CD4-positive, CD25-positive, alpha-beta regulatory T cell (primary cell): ENCODE data around the gene UBR2. TPM values are rescaled to one million over a fixed set of nuclear protein-coding genes. Genes with fewer than 3 reads are reported as not detected.

Source experiments
- ATAC-seq, 2 donors: fragments of 150-1000 bp; cut with Tn5 transposase; one replicate each; pipeline ENCODE4 v1.10.0; 2021; ENCODE audit warnings: low read depth in 2 of 2, moderate number of reproducible peaks in 2 of 2, moderate library complexity in 1 of 2
- DNase-seq, 3 donors: peaks; one replicate each; pipeline versions ENCODE4 v3.0.0 to v3.0.0-alpha.2; 2012 to 2022; ENCODE audit warnings: mixed read lengths in 1 of 3
- H3K27ac ChIP-seq: one replicate; pipeline ENCODE4 v1.7.0; 2013; ENCODE audit warnings: mild to moderate bottlenecking, low read length; ENCODE audit not compliant: insufficient read depth, poor library complexity, severe bottlenecking
- H3K27me3 ChIP-seq: one replicate; pipeline ENCODE4 v1.7.0; 2013; ENCODE audit warnings: low read length; ENCODE audit not compliant: control insufficient read depth, insufficient read depth
- H3K36me3 ChIP-seq: one replicate; pipeline ENCODE4 v1.7.0; 2013; ENCODE audit warnings: mild to moderate bottlenecking, low read length, moderate library complexity; ENCODE audit not compliant: control insufficient read depth, insufficient read depth
- H3K4me1 ChIP-seq: 2 replicates; pipeline ENCODE4 v1.7.0; 2013; ENCODE audit warnings: mild to moderate bottlenecking, low read length; ENCODE audit not compliant: insufficient read depth, control insufficient read depth, poor library complexity, severe bottlenecking
- H3K4me3 ChIP-seq: one replicate; pipeline ENCODE4 v1.7.0; 2013; ENCODE audit warnings: low read depth, mild to moderate bottlenecking, low read length, moderate library complexity
- H3K9me3 ChIP-seq, 2 experiments: 1 replicate in 1 of 2; 2 replicates in 1 of 2; pipeline ENCODE4 v1.7.0; 2013; ENCODE audit warnings: low read length in 2 of 2, mild to moderate bottlenecking in 1 of 2, moderate library complexity in 1 of 2; ENCODE audit not compliant: control insufficient read depth in 2 of 2
- H3K27ac Mint-ChIP-seq, 3 donors: one replicate each; pipeline ENCODE4 v1.8.0; 2020 to 2022; ENCODE audit warnings: mild to moderate bottlenecking in 3 of 3, mixed read lengths in 3 of 3, moderate library complexity in 2 of 3
- H3K27me3 Mint-ChIP-seq: one replicate; pipeline ENCODE4 v1.8.0; 2022; ENCODE audit warnings: mild to moderate bottlenecking, mixed read lengths
- H3K36me3 Mint-ChIP-seq: one replicate; pipeline ENCODE4 v1.8.0; 2020; ENCODE audit warnings: mixed read lengths
- H3K4me1 Mint-ChIP-seq, 4 donors: one replicate each; pipeline ENCODE4 v1.8.0; 2020 to 2022; ENCODE audit warnings: mixed read lengths in 4 of 4, mild to moderate bottlenecking in 1 of 4
- H3K4me3 Mint-ChIP-seq, 4 donors: one replicate each; pipeline ENCODE4 v1.8.0; 2020 to 2022; ENCODE audit warnings: mild to moderate bottlenecking in 4 of 4, mixed read lengths in 4 of 4, moderate library complexity in 3 of 4
- H3K9me3 Mint-ChIP-seq, 7 donors: one replicate each; pipeline ENCODE4 v1.8.0; 2020 to 2022; ENCODE audit warnings: mixed read lengths in 7 of 7, mild to moderate bottlenecking in 3 of 7, moderate library complexity in 2 of 7
- polyA plus RNA-seq, 4 donors: library from polyadenylated mRNA; unstranded; fragments of 300-500 nt; fragmentation: Illumina TruSeq; gene quantifications; one replicate each; pipeline ENCODE4 v1.2.3, GENCODE V29; 2021
- total RNA-seq: library from RNA; stranded (reverse); gene quantifications from one replicate; pipeline ENCODE4 v1.2.3, GENCODE V29; 2022

The UBR2 gene
- total and polyA plus RNA-seq, 5 donors from 2014 or later = 9.9 to 50.2 (median 11.5) TPM

DNA sequence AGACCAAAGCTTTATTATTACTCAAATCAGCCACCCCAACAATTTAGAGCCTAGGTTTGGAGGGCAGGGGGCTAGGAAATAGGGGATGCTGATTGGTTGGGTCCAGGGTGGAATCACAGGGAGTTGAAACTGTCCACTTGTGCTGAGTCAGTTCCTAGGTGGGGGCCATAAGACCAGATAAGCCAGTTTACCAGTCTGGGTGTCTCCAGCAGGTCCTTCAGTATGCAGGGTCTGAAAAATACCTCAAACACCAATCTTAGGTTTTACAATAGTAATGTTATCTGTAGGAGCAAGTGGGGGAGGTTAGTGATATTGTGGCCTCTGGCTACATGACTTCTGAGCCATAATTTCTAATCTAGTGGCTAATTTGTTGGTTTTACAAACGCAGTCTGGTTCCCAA is 63.2 kb downstream of the UBR2 start:
- H3K27ac Mint-ChIP-seq = peak overlapping the region in 2 of 3 donors; percentile 71 to 82

DNA sequence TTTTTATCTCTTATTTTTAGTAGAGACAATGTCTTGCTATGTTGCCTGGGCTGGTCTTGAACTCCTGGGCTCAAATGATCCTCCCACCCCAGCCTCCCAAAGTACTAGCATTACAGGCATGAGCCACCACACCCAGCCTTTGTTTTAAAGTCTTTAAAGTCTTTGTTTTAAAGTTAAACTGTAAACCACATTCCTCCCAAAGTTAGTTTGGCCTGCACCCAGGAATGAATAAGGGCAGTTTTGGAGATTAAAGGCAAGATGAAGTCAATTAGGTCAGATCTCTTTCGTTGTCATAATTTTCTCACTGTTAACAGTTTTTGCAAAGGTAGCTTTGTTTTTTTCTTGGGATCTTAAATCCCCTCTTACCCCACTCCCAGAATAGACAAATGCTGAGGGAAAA is 63.8 kb downstream of the UBR2 start:
- Histone ChIP-seq H3K4me1 (no peaks in the 10 kb centered on the region), H3K9me3 (no peaks in the 10 kb centered on the region), H3K36me3 (peaks cover 42% of the 10 kb centered on the region), H3K27me3 (no peaks in the 10 kb centered on the region), H3K4me3 (no peak overlapping the region), H3K27ac (no peak overlapping the region)
- Mint-ChIP-seq H3K9me3 (no peaks in the 10 kb centered on the region), H3K27me3 (no peaks in the 10 kb centered on the region), H3K4me1 (peaks cover 12 to 16% (median 15%) of the 10 kb centered on the region in 4 donors), H3K27ac (peak overlapping the region in 2 of 3 donors; percentile 33 to 83), H3K4me3 (no peak overlapping the region), H3K36me3 (peaks cover 29% of the 10 kb centered on the region)
- no peak for DNase-seq
- no peak for ATAC-seq

More for the DNA sequence above, 63.2 kb downstream of the UBR2 start:
- Histone ChIP-seq H3K4me1 (no peaks in the 10 kb centered on the region), H3K4me3 (no peak overlapping the region), H3K9me3 (no peaks in the 10 kb centered on the region), H3K27me3 (no peaks in the 10 kb centered on the region), H3K36me3 (peaks cover 37% of the 10 kb centered on the region), H3K27ac (no peak overlapping the region)
- H3K4me3 Mint-ChIP-seq = no peak overlapping the region
- peaks cover 12 to 16% (median 14%) of the 10 kb centered on the region in 4 donors for H3K4me1 Mint-ChIP-seq
- no peaks in the 10 kb centered on the region for H3K27me3 Mint-ChIP-seq
- no peaks in the 10 kb centered on the region for H3K9me3 Mint-ChIP-seq
- no peak for DNase-seq
- H3K36me3 Mint-ChIP-seq = peaks cover 24% of the 10 kb centered on the region
- ATAC-seq = no peak

DNA sequence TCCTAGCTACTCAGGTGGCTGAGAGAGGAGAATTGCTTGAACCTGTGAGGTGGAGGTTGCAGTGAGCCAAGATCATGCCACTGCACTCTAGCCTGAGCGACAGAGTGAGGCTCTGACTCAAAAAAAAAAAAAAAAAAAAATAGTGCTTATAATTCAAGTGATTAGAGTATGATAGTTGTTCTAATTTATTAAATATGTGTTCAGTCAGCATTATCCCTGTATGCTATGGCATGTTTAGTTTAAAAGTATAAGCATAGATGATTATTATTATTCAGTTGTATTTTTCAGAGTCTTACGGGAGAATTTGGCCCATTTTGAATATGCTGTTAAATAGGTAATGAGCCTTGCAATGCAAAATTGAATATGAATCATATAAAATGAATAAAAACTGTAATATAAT is 64.8 kb downstream of the UBR2 start:
- no peak overlapping the region for H3K4me3 Mint-ChIP-seq
- DNase-seq (no peak), ATAC-seq (no peak)
- no peaks in the 10 kb centered on the region for H3K27me3 Mint-ChIP-seq
- H3K4me1 ChIP-seq = no peaks in the 10 kb centered on the region
- peaks cover 29% of the 10 kb centered on the region for H3K36me3 Mint-ChIP-seq
- H3K27ac ChIP-seq = no peak overlapping the region
- H3K4me3 ChIP-seq = no peak overlapping the region
- H3K9me3 ChIP-seq = no peaks in the 10 kb centered on the region
- H3K27me3 ChIP-seq = no peaks in the 10 kb centered on the region
- no peaks in the 10 kb centered on the region for H3K9me3 Mint-ChIP-seq
- peaks cover 49% of the 10 kb centered on the region for H3K36me3 ChIP-seq
- H3K4me1 Mint-ChIP-seq = peaks cover 12 to 16% (median 15%) of the 10 kb centered on the region in 4 donors
- H3K27ac Mint-ChIP-seq = no peak overlapping the region

DNA sequence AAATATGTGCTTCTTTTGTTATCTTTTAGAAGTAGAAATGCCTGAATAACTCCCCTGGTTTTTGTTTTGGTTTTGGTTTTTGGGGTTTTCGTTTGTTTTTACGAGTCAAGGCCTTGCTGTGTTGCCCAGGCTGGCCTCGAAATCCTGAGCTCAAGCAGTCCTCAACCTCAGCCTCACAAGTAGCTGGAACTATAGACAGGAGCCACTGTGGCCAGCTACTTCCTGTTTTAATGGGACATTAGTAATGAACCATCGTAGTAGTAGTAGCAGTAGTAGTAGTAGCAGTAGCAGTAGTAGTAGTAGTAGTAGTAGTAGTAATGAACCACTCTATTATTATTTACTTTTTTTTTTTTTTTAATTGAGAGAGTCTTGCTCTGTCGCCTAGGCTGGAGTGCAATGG is 66.0 kb downstream of the UBR2 start:
- no peak for ATAC-seq
- no peak overlapping the region for H3K4me3 Mint-ChIP-seq

DNA sequence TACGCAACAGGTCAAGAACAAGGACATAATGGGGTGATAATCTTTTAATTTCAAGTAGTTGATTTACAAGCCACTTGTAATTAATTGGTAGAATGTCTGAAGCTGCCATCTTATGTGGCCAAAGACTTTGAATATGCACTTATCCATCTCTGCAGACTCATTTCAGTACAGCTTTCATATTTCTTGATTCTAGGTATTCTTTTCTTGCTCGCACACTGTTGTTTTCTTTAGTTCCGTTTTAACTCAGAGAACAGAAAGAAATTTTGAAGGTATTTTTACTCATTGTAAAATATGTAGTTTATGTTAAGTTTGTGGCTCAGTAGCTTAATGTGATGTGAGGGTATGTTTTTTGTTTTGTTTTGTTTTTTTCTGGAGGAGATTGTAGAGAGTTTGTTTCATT is 73.9 kb downstream of the UBR2 start:
- H3K9me3 ChIP-seq = no peaks in the 10 kb centered on the region
- no peaks in the 10 kb centered on the region for H3K27me3 ChIP-seq
- Mint-ChIP-seq H3K36me3 (peaks cover 35% of the 10 kb centered on the region), H3K4me3 (no peak overlapping the region), H3K27ac (peak overlapping the region; percentile 18 to 90 (median 19)), H3K9me3 (peaks cover 0 to 1% (median 0%) of the 10 kb centered on the region in 7 donors), H3K27me3 (no peaks in the 10 kb centered on the region), H3K4me1 (peaks cover 19 to 28% (median 26%) of the 10 kb centered on the region in 4 donors)
- H3K4me3 ChIP-seq = peak overlapping the region; percentile 9
- peak overlapping the region; percentile 34 for H3K27ac ChIP-seq
- DNase-seq = peak in 1 of 3 donors; percentile 56
- H3K4me1 ChIP-seq = peaks cover 9% of the 10 kb centered on the region
- ATAC-seq = no peak
- peaks cover 78% of the 10 kb centered on the region for H3K36me3 ChIP-seq

More for the DNA sequence above, 66.0 kb downstream of the UBR2 start:
- Histone ChIP-seq H3K27me3 (no peaks in the 10 kb centered on the region), H3K4me1 (no peaks in the 10 kb centered on the region), H3K9me3 (no peaks in the 10 kb centered on the region), H3K4me3 (no peak overlapping the region), H3K27ac (peak overlapping the region; percentile 23), H3K36me3 (peaks cover 47% of the 10 kb centered on the region)
- peaks cover 10 to 16% (median 14%) of the 10 kb centered on the region in 4 donors for H3K4me1 Mint-ChIP-seq
- H3K36me3 Mint-ChIP-seq = peaks cover 23% of the 10 kb centered on the region
- H3K27ac Mint-ChIP-seq = peak overlapping the region in 2 of 3 donors; percentile 5 to 86
- H3K9me3 Mint-ChIP-seq = no peaks in the 10 kb centered on the region
- H3K27me3 Mint-ChIP-seq = no peaks in the 10 kb centered on the region
- DNase-seq = peak in 1 of 3 donors; percentile 16

DNA sequence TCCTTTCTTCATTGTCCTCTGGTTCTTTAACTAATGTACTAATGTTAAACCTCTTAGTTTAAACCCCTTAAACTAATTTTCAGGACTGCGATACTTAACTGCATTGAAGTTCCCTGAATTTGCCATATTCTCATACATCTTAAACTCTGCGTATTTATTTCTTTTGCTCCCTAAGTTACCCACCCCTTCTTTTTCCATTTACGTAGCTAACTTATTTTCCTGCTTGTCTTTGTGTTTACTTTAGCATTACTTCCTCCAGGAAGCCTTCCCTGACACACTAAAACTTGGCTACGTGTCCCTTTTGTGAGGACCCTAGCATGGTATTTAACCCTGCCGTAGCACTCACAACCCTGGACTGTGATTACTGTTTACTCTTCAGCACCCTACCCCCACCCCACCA is 79.0 kb downstream of the UBR2 start:
- Histone ChIP-seq H3K9me3 (no peaks in the 10 kb centered on the region), H3K4me1 (peaks cover 4% of the 10 kb centered on the region), H3K36me3 (peaks cover 80% of the 10 kb centered on the region), H3K27ac (no peak overlapping the region), H3K27me3 (no peaks in the 10 kb centered on the region), H3K4me3 (no peak overlapping the region)
- Mint-ChIP-seq H3K27me3 (no peaks in the 10 kb centered on the region), H3K36me3 (peaks cover 38% of the 10 kb centered on the region), H3K4me1 (peaks cover 13 to 17% (median 13%) of the 10 kb centered on the region in 4 donors), H3K4me3 (no peak overlapping the region), H3K9me3 (no peaks in the 10 kb centered on the region), H3K27ac (peak overlapping the region in 1 of 3 donors; percentile 64)
- DNase-seq (no peak), ATAC-seq (no peak)

DNA sequence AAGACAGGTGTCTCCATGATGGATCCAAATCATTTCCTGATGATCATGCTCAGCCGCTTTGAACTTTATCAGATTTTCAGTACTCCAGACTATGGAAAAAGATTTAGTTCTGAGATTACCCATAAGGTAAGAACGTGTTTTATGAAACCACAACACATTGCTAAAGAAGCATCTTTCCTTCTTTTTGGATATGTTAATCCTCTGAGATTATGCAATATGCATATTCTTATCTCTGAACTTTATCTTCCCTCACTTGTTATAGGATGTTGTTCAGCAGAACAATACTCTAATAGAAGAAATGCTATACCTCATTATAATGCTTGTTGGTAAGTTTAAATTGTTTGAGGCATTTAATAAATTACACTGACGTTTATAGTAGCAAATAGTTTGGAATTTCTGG is 80.4 kb downstream of the UBR2 start:
- Mint-ChIP-seq H3K36me3 (peaks cover 35% of the 10 kb centered on the region), H3K4me3 (no peak overlapping the region), H3K27me3 (no peaks in the 10 kb centered on the region), H3K9me3 (no peaks in the 10 kb centered on the region), H3K4me1 (peaks cover 0 to 4% (median under 1%) of the 10 kb centered on the region in 4 donors), H3K27ac (peak overlapping the region in 1 of 3 donors; percentile 87)
- no peak for ATAC-seq
- H3K36me3 ChIP-seq = peaks cover 80% of the 10 kb centered on the region
- no peak overlapping the region for H3K27ac ChIP-seq
- no peak for DNase-seq
- H3K27me3 ChIP-seq = no peaks in the 10 kb centered on the region
- no peak overlapping the region for H3K4me3 ChIP-seq
- H3K9me3 ChIP-seq = no peaks in the 10 kb centered on the region
- no peaks in the 10 kb centered on the region for H3K4me1 ChIP-seq

DNA sequence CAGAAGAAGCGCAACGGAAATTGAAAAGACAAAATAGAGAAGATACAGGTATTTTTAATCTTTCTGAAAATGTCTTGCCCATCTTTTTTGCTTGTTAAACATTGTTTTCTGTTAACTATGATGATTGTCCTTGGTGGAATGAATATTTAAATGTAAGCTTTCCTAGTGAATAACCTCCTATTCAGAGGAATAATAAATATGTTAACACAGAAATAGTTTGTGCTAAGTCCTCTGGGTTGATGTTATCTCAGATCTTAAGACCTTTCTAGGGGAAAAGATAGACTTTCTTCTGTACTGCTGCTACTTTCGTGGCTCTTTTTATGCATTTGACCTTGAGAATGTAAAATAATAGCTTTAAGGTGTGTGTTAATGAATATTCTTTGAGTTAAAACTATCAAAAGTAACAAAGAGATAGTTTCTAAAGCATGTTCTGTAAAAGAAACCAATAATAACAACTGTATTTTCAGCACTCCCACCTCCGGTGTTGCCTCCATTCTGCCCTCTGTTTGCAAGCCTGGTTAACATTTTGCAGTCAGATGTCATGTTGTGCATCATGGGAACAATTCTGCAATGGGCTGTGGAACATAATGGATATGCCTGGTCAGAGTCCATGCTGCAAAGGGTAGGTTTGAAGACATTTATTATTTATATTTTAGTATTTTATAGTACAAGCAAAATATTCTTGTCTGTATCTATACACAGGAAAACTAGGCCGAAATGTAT is 88.4 kb downstream of the UBR2 start:
- peak overlapping the region in 1 of 3 donors; percentile 62 for H3K27ac Mint-ChIP-seq
- no peaks in the 10 kb centered on the region for H3K27me3 ChIP-seq

More for the DNA sequence above, 88.4 kb downstream of the UBR2 start:
- Histone ChIP-seq H3K9me3 (no peaks in the 10 kb centered on the region), H3K36me3 (peaks cover 86% of the 10 kb centered on the region), H3K4me3 (no peak overlapping the region), H3K27ac (no peak overlapping the region), H3K4me1 (no peaks in the 10 kb centered on the region)
- no peaks in the 10 kb centered on the region for H3K4me1 Mint-ChIP-seq
- no peaks in the 10 kb centered on the region for H3K9me3 Mint-ChIP-seq
- no peaks in the 10 kb centered on the region for H3K27me3 Mint-ChIP-seq
- no peak overlapping the region for H3K4me3 Mint-ChIP-seq
- no peak for ATAC-seq
- H3K36me3 Mint-ChIP-seq = peaks cover 41% of the 10 kb centered on the region
- DNase-seq = no peak
